ENCODE measurements around the gene INPP1.
"Not testable (repeated sequence)": the region's sequence is repeated elsewhere in the genome, so short reads cannot be mapped to it uniquely, and the experiment has no call there.

The INPP1 gene

GRCh38 chr2:190339394-190339793 lies 4.0 kb upstream of the INPP1 start:
- no peak for DNase-seq (ENCODE audit: low spot score)
- H3K36me3 Mint-ChIP-seq (ENCODE audit: low read depth): no peaks in the 10 kb centered on the region
- H3K9me3 Mint-ChIP-seq: no peaks in the 10 kb centered on the region
- peaks cover 18% of the 10 kb centered on the region for H3K27me3 Mint-ChIP-seq (ENCODE audit: low read depth)
- peaks cover 13% of the 10 kb centered on the region for H3K4me1 Mint-ChIP-seq (ENCODE audit: low read depth)
- H3K27ac Mint-ChIP-seq: no peak overlapping the region
- no peak overlapping the region for H3K4me3 Mint-ChIP-seq

DNA sequence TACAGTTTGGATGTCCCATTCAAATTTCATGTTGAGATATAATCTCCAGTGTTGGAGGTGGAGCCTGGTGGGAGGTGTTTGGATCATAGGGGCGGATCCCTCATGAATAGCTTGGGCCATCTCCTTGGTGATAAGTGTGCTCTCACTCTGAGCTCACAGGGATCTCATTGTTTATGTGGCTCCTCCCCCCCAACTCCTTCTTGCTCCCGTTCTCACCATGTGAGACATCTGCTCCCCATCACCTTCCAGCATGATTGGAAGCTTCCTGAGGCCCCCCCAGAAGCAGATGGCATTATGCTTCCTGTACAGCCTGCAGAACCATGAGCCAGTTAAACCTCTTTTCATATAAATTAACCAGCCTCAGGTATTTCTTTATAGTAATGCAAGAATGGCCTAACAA lies 3.0 kb upstream of the INPP1 start:
- Mint-ChIP-seq H3K27me3 (ENCODE audit: low read depth) (peaks cover 18% of the 10 kb centered on the region), H3K9me3 (no peaks in the 10 kb centered on the region), H3K36me3 (ENCODE audit: low read depth) (no peaks in the 10 kb centered on the region), H3K27ac (no peak overlapping the region), H3K4me1 (ENCODE audit: low read depth) (peaks cover 18% of the 10 kb centered on the region), H3K4me3 (no peak overlapping the region)
- no peak for DNase-seq (ENCODE audit: low spot score)

DNA sequence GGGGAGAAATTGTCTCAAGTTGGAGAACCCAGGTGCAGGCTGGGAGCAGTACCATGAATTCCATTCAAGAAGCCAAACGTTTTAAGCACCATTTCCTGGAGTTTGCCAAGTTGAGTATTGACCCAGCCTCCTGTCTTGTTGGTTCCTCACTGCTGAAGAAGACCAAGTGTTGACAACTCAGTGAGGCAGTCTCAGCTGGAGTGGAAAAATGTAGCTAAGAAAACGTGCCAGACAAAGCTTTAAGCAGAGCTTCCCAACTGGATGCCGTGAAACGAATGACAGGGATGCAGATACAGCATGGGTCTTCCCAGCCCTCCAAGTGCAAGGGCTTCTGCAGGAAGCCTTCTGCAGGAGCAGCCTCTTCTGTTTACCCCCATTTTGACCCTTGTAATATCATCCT lies 778 bp upstream of the INPP1 start:
- Mint-ChIP-seq H3K4me3 (peak overlapping the region; percentile 84), H3K36me3 (ENCODE audit: low read depth) (no peaks in the 10 kb centered on the region), H3K4me1 (ENCODE audit: low read depth) (peaks cover 21% of the 10 kb centered on the region), H3K9me3 (no peaks in the 10 kb centered on the region), H3K27ac (no peak overlapping the region), H3K27me3 (ENCODE audit: low read depth) (peaks cover 16% of the 10 kb centered on the region)
- DNase-seq (ENCODE audit: low spot score): no peak

GRCh38 chr2:190343089-190343535 lies 277 bp upstream of the INPP1 start:
- Mint-ChIP-seq H3K4me1 (ENCODE audit: low read depth) (peaks cover 21% of the 10 kb centered on the region), H3K27ac (peak overlapping the region; percentile 83), H3K27me3 (ENCODE audit: low read depth) (peaks cover 16% of the 10 kb centered on the region), H3K4me3 (peak overlapping the region; percentile 84), H3K36me3 (ENCODE audit: low read depth) (no peaks in the 10 kb centered on the region), H3K9me3 (no peaks in the 10 kb centered on the region)
- no peak for DNase-seq (ENCODE audit: low spot score)

GRCh38 chr2:190344276-190344827 lies 963 bp downstream of the INPP1 start:
- no peak for DNase-seq (ENCODE audit: low spot score)
- Mint-ChIP-seq H3K4me1 (ENCODE audit: low read depth) (peaks cover 21% of the 10 kb centered on the region), H3K27me3 (ENCODE audit: low read depth) (peaks cover 13% of the 10 kb centered on the region), H3K36me3 (ENCODE audit: low read depth) (no peaks in the 10 kb centered on the region), H3K4me3 (peak overlapping the region; percentile 86), H3K27ac (peak overlapping the region; percentile 47), H3K9me3 (no peaks in the 10 kb centered on the region)

GRCh38 chr2:190350371-190350770 lies 7.0 kb downstream of the INPP1 start:
- peaks cover 2% of the 10 kb centered on the region for H3K36me3 Mint-ChIP-seq (ENCODE audit: low read depth)
- H3K9me3 Mint-ChIP-seq: no peaks in the 10 kb centered on the region
- no peak overlapping the region for H3K4me3 Mint-ChIP-seq
- H3K27me3 Mint-ChIP-seq (ENCODE audit: low read depth): no peaks in the 10 kb centered on the region
- H3K4me1 Mint-ChIP-seq (ENCODE audit: low read depth): peaks cover 17% of the 10 kb centered on the region
- no peak overlapping the region for H3K27ac Mint-ChIP-seq
- DNase-seq (ENCODE audit: low spot score): no peak

- H3K9me3 Mint-ChIP-seq: no peaks in the 10 kb centered on the region
- DNase-seq (ENCODE audit: low spot score): no peak
- H3K4me1 Mint-ChIP-seq (ENCODE audit: low read depth): peaks cover 15% of the 10 kb centered on the region
- H3K4me3 Mint-ChIP-seq: no peak overlapping the region
- H3K36me3 Mint-ChIP-seq (ENCODE audit: low read depth): peaks cover 2% of the 10 kb centered on the region
- no peak overlapping the region for H3K27ac Mint-ChIP-seq
- H3K27me3 Mint-ChIP-seq (ENCODE audit: low read depth): no peaks in the 10 kb centered on the region
These were observed 8.6 kb downstream of the INPP1 start for GRCh38 chr2:190351955-190352354.

GRCh38 chr2:190352668-190353536 lies 9.5 kb downstream of the INPP1 start:
- no peak overlapping the region for H3K27ac Mint-ChIP-seq
- H3K4me1 Mint-ChIP-seq (ENCODE audit: low read depth): peaks cover 15% of the 10 kb centered on the region
- peaks cover 2% of the 10 kb centered on the region for H3K36me3 Mint-ChIP-seq (ENCODE audit: low read depth)
- DNase-seq (ENCODE audit: low spot score): no peak
- H3K27me3 Mint-ChIP-seq (ENCODE audit: low read depth): no peaks in the 10 kb centered on the region
- no peaks in the 10 kb centered on the region for H3K9me3 Mint-ChIP-seq
- H3K4me3 Mint-ChIP-seq: no peak overlapping the region

GRCh38 chr2:190353537-190353899 lies 10.1 kb downstream of the INPP1 start:
- peaks cover 15% of the 10 kb centered on the region for H3K4me1 Mint-ChIP-seq (ENCODE audit: low read depth)
- no peak overlapping the region for H3K27ac Mint-ChIP-seq
- DNase-seq (ENCODE audit: low spot score): no peak
- H3K4me3 Mint-ChIP-seq: no peak overlapping the region
- peaks cover 2% of the 10 kb centered on the region for H3K36me3 Mint-ChIP-seq (ENCODE audit: low read depth)
- no peaks in the 10 kb centered on the region for H3K9me3 Mint-ChIP-seq
- H3K27me3 Mint-ChIP-seq (ENCODE audit: low read depth): no peaks in the 10 kb centered on the region

- no peak overlapping the region for H3K4me3 Mint-ChIP-seq
- H3K36me3 Mint-ChIP-seq (ENCODE audit: low read depth): peaks cover 2% of the 10 kb centered on the region
- no peak for DNase-seq (ENCODE audit: low spot score)
- H3K27me3 Mint-ChIP-seq (ENCODE audit: low read depth): no peaks in the 10 kb centered on the region
- H3K27ac Mint-ChIP-seq: no peak overlapping the region
- H3K4me1 Mint-ChIP-seq (ENCODE audit: low read depth): peaks cover 19% of the 10 kb centered on the region
- no peaks in the 10 kb centered on the region for H3K9me3 Mint-ChIP-seq
These were observed 10.8 kb downstream of the INPP1 start for GRCh38 chr2:190354003-190354690.

DNA sequence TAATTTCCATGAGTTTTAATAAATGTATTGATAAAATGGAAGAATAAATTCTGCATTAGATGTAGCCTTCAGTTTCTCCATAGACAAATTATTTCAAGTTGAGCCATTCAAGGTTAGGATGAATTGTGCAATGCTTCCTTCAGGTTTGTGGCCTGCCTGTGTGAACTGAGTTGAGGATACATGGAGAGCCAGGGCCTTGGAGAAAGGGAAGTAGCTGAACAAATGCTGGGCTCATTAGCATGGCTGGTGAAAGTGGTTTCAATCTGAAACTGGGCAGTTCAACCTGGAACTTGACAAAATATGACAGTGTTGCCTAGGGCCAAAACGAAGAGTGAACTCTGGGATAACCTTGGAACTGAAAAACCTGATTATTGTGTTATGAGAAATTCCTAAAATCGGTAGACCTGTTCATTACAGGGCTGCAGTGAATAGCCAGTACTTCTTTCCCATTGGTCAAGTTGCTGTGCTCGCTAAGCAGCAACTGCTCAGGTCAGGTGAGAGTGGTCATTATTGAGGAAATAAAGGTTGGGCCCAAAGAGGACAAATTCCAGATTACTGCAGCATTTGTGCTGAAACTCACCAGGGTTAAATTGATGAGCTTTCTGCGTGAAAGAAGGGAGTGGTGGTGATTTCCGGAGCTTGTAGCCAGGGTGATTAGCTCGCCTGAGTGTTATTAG lies 12.7 kb downstream of the INPP1 start:
- Mint-ChIP-seq H3K4me1 (ENCODE audit: low read depth) (peaks cover 34% of the 10 kb centered on the region), H3K27ac (no peak overlapping the region), H3K36me3 (ENCODE audit: low read depth) (peaks cover 2% of the 10 kb centered on the region), H3K9me3 (no peaks in the 10 kb centered on the region), H3K27me3 (ENCODE audit: low read depth) (no peaks in the 10 kb centered on the region), H3K4me3 (no peak overlapping the region)
- no peak for DNase-seq (ENCODE audit: low spot score)

DNA sequence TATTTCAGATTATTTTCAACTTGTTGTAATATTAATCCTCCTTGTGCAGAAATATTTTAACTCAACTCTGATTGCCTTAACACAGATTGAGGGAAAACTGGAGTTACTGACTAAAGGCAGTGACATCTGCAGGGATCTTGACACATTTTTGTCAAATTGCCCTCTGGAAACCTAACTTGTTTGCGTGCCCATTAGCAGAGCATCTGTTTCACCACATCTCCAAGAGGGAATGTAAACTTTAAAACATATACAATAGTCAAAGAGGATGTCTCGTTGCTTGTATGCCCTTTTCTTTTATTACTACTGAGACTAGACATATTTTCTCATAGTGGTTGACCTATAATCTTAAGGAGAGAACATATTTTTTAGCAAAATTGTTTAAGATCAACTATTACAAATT lies 14.2 kb downstream of the INPP1 start:
- no peak for DNase-seq (ENCODE audit: low spot score)
- Mint-ChIP-seq H3K9me3 (no peaks in the 10 kb centered on the region), H3K27me3 (ENCODE audit: low read depth) (no peaks in the 10 kb centered on the region), H3K4me1 (ENCODE audit: low read depth) (peaks cover 31% of the 10 kb centered on the region), H3K36me3 (ENCODE audit: low read depth) (peaks cover 3% of the 10 kb centered on the region), H3K4me3 (no peak overlapping the region), H3K27ac (no peak overlapping the region)

GRCh38 chr2:190358655-190359448 lies 15.5 kb downstream of the INPP1 start:
- H3K4me3 Mint-ChIP-seq; H3K36me3 Mint-ChIP-seq (ENCODE audit: low read depth); DNase-seq (ENCODE audit: low spot score); H3K27me3 Mint-ChIP-seq (ENCODE audit: low read depth); H3K9me3 Mint-ChIP-seq: not testable (repeated sequence)
- Mint-ChIP-seq H3K27ac (peak overlapping the region; percentile 7), H3K4me1 (ENCODE audit: low read depth) (peaks cover 23% of the 10 kb centered on the region)

Data from T-helper 2 cell treated with Interferon-gamma antibody and Interleukin-4, amounts not matched to agents 5 μg/mL and 100 μg/mL, for 36 hours (primary cell).